ENCODE results near the gene MORN4.

DNA sequence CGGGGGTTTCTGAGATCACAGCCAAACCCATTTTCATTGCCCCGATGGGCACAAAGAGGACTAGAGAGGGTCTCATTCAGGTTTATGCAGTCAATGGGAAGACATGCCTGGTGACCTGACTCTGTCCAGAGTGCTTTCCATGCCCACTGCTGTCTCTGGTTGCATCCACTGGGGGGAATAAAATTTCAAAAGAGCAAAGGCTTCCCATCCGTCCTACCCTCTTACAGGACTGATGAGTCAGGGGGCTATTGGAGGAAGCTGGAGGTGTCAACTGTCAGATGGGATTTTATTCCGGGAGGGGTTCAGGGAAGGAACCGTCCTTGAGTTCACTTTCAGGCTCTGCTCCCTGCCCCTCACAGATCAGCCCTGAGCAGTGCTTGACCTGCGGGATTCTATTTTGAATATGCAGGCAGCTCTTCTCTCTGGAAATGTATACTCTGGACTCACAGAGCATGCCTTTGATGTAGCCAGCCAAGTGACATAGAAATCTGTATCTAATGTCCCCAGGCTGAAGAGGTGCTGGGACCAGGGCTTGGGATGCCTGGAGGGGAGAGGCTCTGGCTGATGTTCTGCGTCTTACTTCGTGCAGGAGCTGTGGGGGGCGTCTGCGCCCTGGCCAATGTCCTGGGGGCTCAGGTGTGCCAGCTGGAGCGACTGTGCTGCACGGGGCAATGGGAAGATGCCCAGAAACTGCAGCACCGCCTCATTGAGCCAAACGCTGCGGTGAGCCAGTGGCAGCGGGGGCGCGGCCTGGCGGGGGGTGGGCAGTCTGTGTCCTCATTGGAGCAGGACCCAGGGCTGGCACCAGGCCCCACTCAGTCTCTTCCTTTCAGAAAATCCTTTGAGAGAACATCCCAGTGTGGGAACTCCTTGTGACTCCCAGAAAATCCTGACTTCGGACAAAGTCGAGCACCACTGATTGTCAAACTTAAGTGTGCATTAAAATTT lies 31.8 kb downstream of the MORN4 start:
- TF ChIP-seq, protein P1, sequence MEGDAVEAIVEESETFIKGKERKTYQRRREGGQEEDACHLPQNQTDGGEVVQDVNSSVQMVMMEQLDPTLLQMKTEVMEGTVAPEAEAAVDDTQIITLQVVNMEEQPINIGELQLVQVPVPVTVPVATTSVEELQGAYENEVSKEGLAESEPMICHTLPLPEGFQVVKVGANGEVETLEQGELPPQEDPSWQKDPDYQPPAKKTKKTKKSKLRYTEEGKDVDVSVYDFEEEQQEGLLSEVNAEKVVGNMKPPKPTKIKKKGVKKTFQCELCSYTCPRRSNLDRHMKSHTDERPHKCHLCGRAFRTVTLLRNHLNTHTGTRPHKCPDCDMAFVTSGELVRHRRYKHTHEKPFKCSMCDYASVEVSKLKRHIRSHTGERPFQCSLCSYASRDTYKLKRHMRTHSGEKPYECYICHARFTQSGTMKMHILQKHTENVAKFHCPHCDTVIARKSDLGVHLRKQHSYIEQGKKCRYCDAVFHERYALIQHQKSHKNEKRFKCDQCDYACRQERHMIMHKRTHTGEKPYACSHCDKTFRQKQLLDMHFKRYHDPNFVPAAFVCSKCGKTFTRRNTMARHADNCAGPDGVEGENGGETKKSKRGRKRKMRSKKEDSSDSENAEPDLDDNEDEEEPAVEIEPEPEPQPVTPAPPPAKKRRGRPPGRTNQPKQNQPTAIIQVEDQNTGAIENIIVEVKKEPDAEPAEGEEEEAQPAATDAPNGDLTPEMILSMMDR (IDR thresholded peaks at IDR 0.05) = no peak
- no peak for TF ChIP-seq POLR2A (IDR thresholded peaks at IDR 0.05)
